H9 (cell line): ENCODE results near the gene CHD3. TPM values are rescaled to one million over a fixed set of nuclear protein-coding genes. Genes with fewer than 3 reads are reported as not detected.
A peak's percentile ranks its signal among the peaks of the same experiment; 100 is the strongest.

Experiments
- DNase-seq: peaks from one replicate; pipeline ENCODE4 v3.0.0-alpha.2; 2017
- H2AFZ ChIP-seq: one replicate; pipeline ENCODE4 v1.6.1; 2013; ENCODE audit warnings: mild to moderate bottlenecking, low read length, control low read depth, moderate library complexity
- H2AK5ac ChIP-seq: 2 replicates; pipeline ENCODE4 v1.6.1; 2013; ENCODE audit warnings: low read length, control low read depth, mixed read lengths; ENCODE audit not compliant: insufficient read length
- H2BK120ac ChIP-seq: one replicate; pipeline ENCODE4 v1.6.1; 2013; ENCODE audit warnings: low read depth, mild to moderate bottlenecking, low read length, control low read depth, inconsistent platforms; ENCODE audit not compliant: poor library complexity, severe bottlenecking
- H2BK12ac ChIP-seq: 2 replicates; pipeline ENCODE4 v1.6.1; 2013; ENCODE audit warnings: low read length, control low read depth, mixed read lengths, low read depth; ENCODE audit not compliant: insufficient read length
- H2BK15ac ChIP-seq: 2 replicates; pipeline ENCODE4 v1.6.1; 2013; ENCODE audit warnings: low read depth, low read length, control low read depth
- H2BK20ac ChIP-seq: one replicate; pipeline ENCODE4 v1.6.1; 2013; ENCODE audit warnings: low read depth, mild to moderate bottlenecking, low read length, control low read depth, inconsistent platforms; ENCODE audit not compliant: poor library complexity, severe bottlenecking
- H2BK5ac ChIP-seq: 2 replicates; pipeline ENCODE4 v1.6.1; 2013; ENCODE audit warnings: low read length, control low read depth, mixed read lengths; ENCODE audit not compliant: insufficient read length
- H3K14ac ChIP-seq: 2 replicates; pipeline ENCODE4 v1.6.1; 2013; ENCODE audit warnings: low read length, control low read depth; ENCODE audit not compliant: insufficient read depth
- H3K18ac ChIP-seq: 2 replicates; pipeline ENCODE4 v1.6.1; 2013; ENCODE audit warnings: low read depth, mild to moderate bottlenecking, mixed read lengths, low read length, control low read depth; ENCODE audit not compliant: insufficient read length
- H3K23ac ChIP-seq: 2 replicates; pipeline ENCODE4 v1.6.1; 2013; ENCODE audit warnings: low read length, control low read depth, mixed read lengths, low read depth; ENCODE audit not compliant: insufficient read length
- H3K23me2 ChIP-seq: 2 replicates; pipeline ENCODE4 v1.6.1; 2013; ENCODE audit warnings: low read depth, mild to moderate bottlenecking, mixed read lengths, low read length, control low read depth; ENCODE audit not compliant: insufficient read length, poor library complexity, severe bottlenecking
- H3K27ac ChIP-seq: 2 replicates; pipeline ENCODE4 v1.5.1; 2013; ENCODE audit warnings: low read length, control low read depth, mixed read lengths, low read depth; ENCODE audit not compliant: insufficient read length
- H3K27me3 ChIP-seq: 2 replicates; pipeline ENCODE4 v1.6.1; 2013; ENCODE audit warnings: low read length, control low read depth, inconsistent platforms; ENCODE audit not compliant: insufficient read depth
- H3K4ac ChIP-seq: 2 replicates; pipeline ENCODE4 v1.6.1; 2013; ENCODE audit warnings: low read depth, mild to moderate bottlenecking, control low read depth, inconsistent platforms, low read length, moderate library complexity
- H3K4me1 ChIP-seq: 2 replicates; pipeline ENCODE4 v1.6.1; 2013; ENCODE audit warnings: low read length, control low read depth, inconsistent platforms; ENCODE audit not compliant: insufficient read depth
- H3K4me2 ChIP-seq: 2 replicates; pipeline ENCODE4 v1.6.1; 2013; ENCODE audit warnings: low read length, control low read depth, mixed read lengths; ENCODE audit not compliant: insufficient read length, insufficient read depth
- H3K56ac ChIP-seq: 2 replicates; pipeline ENCODE4 v1.6.1; 2013; ENCODE audit warnings: low read depth, mild to moderate bottlenecking, mixed read lengths, low read length, control low read depth; ENCODE audit not compliant: insufficient read length
- H3K79me1 ChIP-seq: 2 replicates; pipeline ENCODE4 v1.6.1; 2013; ENCODE audit warnings: low read depth, mild to moderate bottlenecking, moderate library complexity, low read length, control low read depth, inconsistent platforms; ENCODE audit not compliant: insufficient read depth, poor library complexity, severe bottlenecking
- H3K79me2 ChIP-seq: 2 replicates; pipeline ENCODE4 v1.6.1; 2013; ENCODE audit warnings: low read length, control low read depth, inconsistent platforms; ENCODE audit not compliant: insufficient read depth
- H3K9ac ChIP-seq: 2 replicates; pipeline ENCODE4 v1.6.1; 2013; ENCODE audit warnings: low read length, control low read depth, mixed read lengths; ENCODE audit not compliant: insufficient read length; ENCODE audit errors: extremely low read depth
- H3K9me3 ChIP-seq: one replicate; pipeline ENCODE4 v1.6.1; 2013; ENCODE audit warnings: low read depth, low read length, inconsistent platforms; ENCODE audit not compliant: control insufficient read depth
- H3T11ph ChIP-seq: one replicate; pipeline ENCODE4 v1.6.1; 2013; ENCODE audit warnings: mild to moderate bottlenecking, low read length, control low read depth, inconsistent platforms
- H4K20me1 ChIP-seq: one replicate; pipeline ENCODE4 v1.6.1; 2013; ENCODE audit not compliant: control insufficient read depth, insufficient read length, insufficient read depth
- H4K5ac ChIP-seq: 2 replicates; pipeline ENCODE4 v1.6.1; 2013; ENCODE audit warnings: low read depth, mild to moderate bottlenecking, mixed read lengths, low read length, control low read depth; ENCODE audit not compliant: insufficient read length
- H4K8ac ChIP-seq: replicated peaks from 2 replicates; pipeline ENCODE4 v1.6.1; 2013; ENCODE audit warnings: low read length, control low read depth, mixed read lengths, low read depth; ENCODE audit not compliant: insufficient read length
- H4K91ac ChIP-seq: 2 replicates; pipeline ENCODE4 v1.6.1; 2013; ENCODE audit warnings: low read depth, mild to moderate bottlenecking, moderate library complexity, mixed read lengths, low read length, control low read depth; ENCODE audit not compliant: insufficient read length
- H3K27ac Mint-ChIP-seq, 3 experiments: 2 replicates in 2 of 3; 3 replicates in 1 of 3; pipeline ENCODE4 v1.8.0; 2020 to 2021; ENCODE audit warnings: mixed read lengths in 3 of 3, mild to moderate bottlenecking in 1 of 3, moderate library complexity in 1 of 3
- H3K27me3 Mint-ChIP-seq: 2 replicates; pipeline ENCODE4 v1.8.0; 2021; ENCODE audit warnings: low read depth, mild to moderate bottlenecking, moderate library complexity, mixed read lengths
- H3K36me3 Mint-ChIP-seq, 3 experiments: 2 replicates in 2 of 3; 3 replicates in 1 of 3; pipeline ENCODE4 v1.8.0; 2020 to 2021; ENCODE audit warnings: low read depth in 3 of 3, mixed read lengths in 3 of 3; ENCODE audit not compliant: insufficient read depth in 1 of 3
- H3K4me1 Mint-ChIP-seq, 2 experiments: 2 replicates each; pipeline ENCODE4 v1.8.0; 2020; ENCODE audit warnings: mixed read lengths in 2 of 2
- H3K4me3 Mint-ChIP-seq, 2 experiments: 2 replicates in 1 of 2; 3 replicates in 1 of 2; pipeline ENCODE4 v1.8.0; 2020 to 2021; ENCODE audit warnings: mild to moderate bottlenecking in 2 of 2, mixed read lengths in 2 of 2, moderate library complexity in 1 of 2
- H3K9me3 Mint-ChIP-seq, 2 experiments: 2 replicates in 1 of 2; 3 replicates in 1 of 2; pipeline ENCODE4 v1.8.0; 2020; ENCODE audit warnings: mild to moderate bottlenecking in 2 of 2, mixed read lengths in 2 of 2, moderate library complexity in 1 of 2
- CTCF ChIP-seq: fragments of 200-600 bp; sonication (generic); conservative IDR thresholded peaks from 3 replicates; pipeline ENCODE4 v1.8.0; 2021; ENCODE audit warnings: antibody characterized with exemption, mild to moderate bottlenecking
- WGBS: extraction: QIAGEN DNeasy Blood & Tissue Kit; methylation state at CpG from one replicate; pipeline ENCODE4 v1.1.7; 2013; ENCODE audit warnings: missing lambda C conversion rate, low lambda C conversion rate, mixed read lengths; ENCODE audit not compliant: insufficient read length; ENCODE audit errors: extremely low coverage; 5-methylcytosine and 5-hydroxymethylcytosine counted together
- total RNA-seq: library from RNA; stranded (reverse); gene quantifications from 2 replicates; pipeline ENCODE4 v1.2.1, GENCODE V29; 2021

Gene CHD3
- total RNA-seq, 1 experiment from 2014 or later, result 33.2 TPM

- Histone ChIP-seq H4K91ac (no peak overlapping the region), H3K4ac (no peak overlapping the region), H3K56ac (no peak overlapping the region), H4K20me1 (no peaks in the 10 kb centered on the region), H3K23me2 (peaks cover 29% of the 10 kb centered on the region), H2AK5ac (no peak overlapping the region), H2BK15ac (no peak overlapping the region), H3K27me3 (peaks cover 15% of the 10 kb centered on the region; the same call in 1 of the 2 replicates), H3K18ac (no peak overlapping the region), H3K14ac (peak overlapping the region; percentile 9; the same call in 1 of the 2 replicates), H3K79me2 (no peaks in the 10 kb centered on the region), H3K9ac (peak overlapping the region; percentile 40), H2BK120ac (no peak overlapping the region), H3K4me2 (peak overlapping the region; percentile 97), H2BK12ac (no peak overlapping the region), H2BK20ac (no peak overlapping the region), H2BK5ac (no peak overlapping the region), H3K27ac (no peak overlapping the region), H4K8ac (no peak overlapping the region), H3T11ph (no peak overlapping the region), H4K5ac (no peak overlapping the region), H3K23ac (no peak overlapping the region), H2AFZ (no peak overlapping the region), H3K4me1 (no peaks in the 10 kb centered on the region; the same call in 1 of the 2 replicates), H3K79me1 (no peaks in the 10 kb centered on the region), H3K9me3 (no peaks in the 10 kb centered on the region)
- H3K4me3 Mint-ChIP-seq, result no peak overlapping the region
- DNase-seq, result peak; percentile 80
- H3K4me1 Mint-ChIP-seq, result peaks cover 22 to 25% of the 10 kb centered on the region in 2 experiments
- WGBS, result no CpG with 5 or more reads among the region's 20 CpGs
- peak; percentile 44; the same call in 1 of the 3 replicates for TF ChIP-seq CTCF
- no peak overlapping the region; a peak in 1 of 7 replicates for H3K27ac Mint-ChIP-seq
- H3K27me3 Mint-ChIP-seq, result peaks cover 10% of the 10 kb centered on the region
- 0 out of 5 replicates have a peak, but pooled peaks cover 0 to 3% of the 10 kb centered on the region in 2 experiments for H3K9me3 Mint-ChIP-seq
- peaks cover 0 to 21% (median 5%) of the 10 kb centered on the region in 3 experiments; a peak in 3 of 7 replicates for H3K36me3 Mint-ChIP-seq
These were observed 30.1 kb upstream of the CHD3 start for GRCh38 chr17:7858522-7858810.
